Regular cardiac myocyte (primary cell): ENCODE results near the gene SCYGR3. TPM values are rescaled to one million over a fixed set of nuclear protein-coding genes. Genes with fewer than 3 reads are reported as not detected.

Experiments
- total RNA-seq: library from RNA; depleted of rRNA; stranded (reverse); fragments of >200 nt; gene quantifications from 2 replicates; pipeline ENCODE4 v1.2.3, GENCODE V29; 2014

SCYGR3 gene
- total RNA-seq = not detected in 2 replicates

GRCh38 chr2:227614740-227615139 lies at the start of gene SCYGR3:
Gene SCYGR3, minus strand, starts transcription at chr2:227614840. Its CDS starts 0 bp downstream, at chr2:227614840.

GRCh38 chr2:227617316-227618230 lies 2.9 kb upstream of the SCYGR3 start, which contains the start of gene SCYGR4:
Gene SCYGR4, plus strand, starts transcription at chr2:227617498. Its CDS starts 0 bp downstream, at chr2:227617498.

GRCh38 chr2:227598835-227599503 lies 15.7 kb downstream of the SCYGR3 start, which contains the start of gene SCYGR2:
Gene SCYGR2, plus strand, starts transcription at chr2:227598893. Its CDS starts 0 bp downstream, at chr2:227598893.

Other genes starting within 250 kb of the SCYGR3 start
- gene TM4SF20, start 235.5 kb downstream of the SCYGR3 start, total RNA-seq = under 0.01 and 0.28 TPM in 2 replicates
- not detected in 2 replicates for gene SCYGR1, start 226.9 kb downstream of the SCYGR3 start, total RNA-seq
- gene AGFG1, start 142.7 kb downstream of the SCYGR3 start, total RNA-seq = 65.7 and 67.7 TPM in 2 replicates
- not detected in 2 replicates for gene SCYGR2, start 15.9 kb downstream of the SCYGR3 start, total RNA-seq
- gene SCYGR4, start 2.7 kb upstream of the SCYGR3 start, total RNA-seq = not detected in 2 replicates
- not detected in 2 replicates for gene SCYGR5, start 52.0 kb upstream of the SCYGR3 start, total RNA-seq
- 0.19 and 1.7 TPM in 2 replicates for gene SLC19A3, start 103.2 kb upstream of the SCYGR3 start, total RNA-seq
- gene SCYGR6, start 109.9 kb upstream of the SCYGR3 start, total RNA-seq = not detected in 2 replicates
- not detected in 2 replicates for gene SCYGR7, start 113.5 kb upstream of the SCYGR3 start, total RNA-seq
- gene SCYGR8, start 131.1 kb upstream of the SCYGR3 start, total RNA-seq = not detected in 2 replicates
- gene CCL20, start 199.0 kb upstream of the SCYGR3 start, total RNA-seq = 1.3 and 57.5 TPM in 2 replicates